GM21723 (cell line): Measurements from ENCODE around the gene MTRF1L.
A peak's percentile ranks its signal among the peaks of the same experiment; 100 is the strongest.
"Not testable (repeated sequence)": the region's sequence is repeated elsewhere in the genome, so short reads cannot be mapped to it uniquely, and the experiment has no call there.

Source experiments
- ATAC-seq: cut with Tn5 transposase; IDR thresholded peaks from one replicate; pipeline ENCODE4 v1.9.1; 2021; ENCODE audit warnings: mild to moderate bottlenecking, moderate library complexity; ENCODE audit not compliant: unreplicated experiment

The MTRF1L gene

DNA sequence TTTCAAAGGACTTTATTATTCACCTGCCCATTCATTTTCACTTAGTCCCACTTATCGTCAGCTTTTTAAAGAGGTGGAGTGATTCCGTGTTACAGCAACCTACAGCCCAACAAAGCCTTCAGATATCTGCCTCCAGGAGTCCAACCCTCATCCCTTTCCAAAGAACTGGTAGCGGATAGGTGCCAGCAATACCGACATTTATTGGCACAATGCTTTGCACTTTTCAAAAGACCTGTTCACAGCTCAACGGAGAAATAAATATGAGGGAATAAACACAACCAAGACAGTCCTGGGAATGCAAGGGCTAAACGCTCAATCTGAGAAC is 819 bp upstream of the MTRF1L start:
- peak; percentile 5 for ATAC-seq

DNA sequence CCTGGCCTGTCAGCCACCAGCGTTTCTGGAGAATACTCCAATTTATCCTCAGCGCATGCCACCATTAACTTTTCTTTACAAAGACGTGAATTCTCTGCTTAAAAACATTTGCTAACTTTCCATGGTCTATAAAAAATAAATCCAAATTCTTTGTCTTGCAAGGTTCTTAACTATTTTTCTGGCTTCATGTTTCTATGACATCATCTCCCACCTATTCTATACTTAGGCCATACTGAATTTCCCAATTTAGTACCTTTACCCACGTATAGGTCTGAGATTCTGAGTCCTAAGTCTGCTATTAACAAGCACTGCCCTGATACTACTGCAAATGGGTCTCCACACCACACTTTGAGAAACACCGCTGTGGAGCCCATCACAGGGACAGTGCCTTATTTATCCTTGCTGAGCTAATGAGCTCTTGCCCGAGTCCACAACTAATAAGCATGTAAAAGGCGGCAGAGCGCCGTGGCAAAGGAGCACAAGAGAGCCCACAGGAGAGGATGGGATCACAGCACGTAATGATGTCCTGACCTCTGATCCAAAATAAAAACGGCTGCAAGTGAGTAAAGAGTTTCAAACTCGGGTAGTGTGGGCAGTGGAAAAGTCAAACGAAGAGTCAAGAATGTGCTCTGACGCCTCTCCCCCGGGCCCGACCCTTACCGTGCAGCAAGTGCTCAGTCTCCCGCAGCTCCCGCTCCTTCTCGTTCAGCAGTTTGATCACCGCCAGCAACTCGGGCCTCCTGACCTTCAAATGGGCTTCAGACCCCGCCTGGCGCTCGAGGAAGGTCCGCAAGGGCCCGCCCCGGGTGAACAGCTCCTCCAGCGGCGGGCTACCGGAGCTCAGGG is 519 bp downstream of the MTRF1L start:
- ATAC-seq: peak; percentile 35

DNA sequence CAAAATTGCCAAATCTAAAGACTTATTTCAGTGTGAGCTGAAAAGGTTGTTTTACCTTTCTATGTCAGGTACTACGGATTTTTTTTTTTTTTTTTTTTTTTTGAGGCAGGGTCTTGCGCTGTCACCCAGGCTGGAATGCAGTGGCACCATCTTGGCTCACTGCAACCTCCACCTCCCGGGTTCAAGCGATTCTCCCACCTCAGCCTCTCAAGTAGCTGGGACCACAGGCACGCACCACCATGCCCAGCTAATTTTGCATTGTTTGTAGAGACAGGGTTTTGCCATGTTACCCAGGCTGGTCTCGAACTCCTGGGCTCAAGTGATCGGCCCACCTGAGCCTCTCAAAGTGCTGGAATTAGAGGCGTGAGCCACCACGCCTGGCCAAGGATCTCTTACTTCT is 1.7 kb downstream of the MTRF1L start:
- not testable (repeated sequence) for ATAC-seq

DNA sequence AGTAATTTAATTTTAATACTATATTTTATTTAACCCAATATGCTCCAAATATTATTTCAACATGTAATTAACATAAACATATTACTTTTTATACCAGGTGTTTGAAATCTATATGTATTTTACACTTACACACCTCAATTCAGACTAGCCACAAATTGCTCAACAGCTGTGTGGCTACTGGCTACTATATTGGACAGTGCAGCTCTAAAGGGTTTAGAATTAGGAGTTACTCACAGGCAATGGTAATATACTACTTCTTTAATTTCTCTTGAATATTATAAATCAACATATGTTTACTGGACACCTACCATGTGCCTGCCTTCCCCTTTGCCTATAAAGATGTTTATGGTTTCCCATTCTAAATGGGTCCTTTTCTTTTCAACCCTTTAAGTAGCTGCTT is 2.3 kb downstream of the MTRF1L start:
- no peak for ATAC-seq

DNA sequence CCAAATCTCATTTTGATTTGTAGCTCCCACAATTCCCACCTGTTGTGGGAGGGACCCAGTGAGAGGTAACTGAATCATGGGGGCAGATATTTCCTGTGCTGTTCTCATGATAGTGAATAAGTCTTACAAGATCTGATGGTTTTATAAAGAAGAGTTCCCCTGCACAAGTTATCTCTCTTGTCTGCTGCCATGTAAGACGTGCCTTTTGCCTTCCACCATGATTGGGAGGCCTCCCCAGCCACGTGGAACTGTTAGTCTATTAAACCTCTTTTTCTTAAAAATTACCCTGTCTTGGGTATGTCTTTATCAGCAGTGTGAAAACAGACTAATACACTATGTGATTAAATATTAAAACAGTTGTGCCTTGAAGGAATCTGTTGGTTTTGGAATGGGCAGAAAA is 3.0 kb downstream of the MTRF1L start:
- not testable (repeated sequence) for ATAC-seq

DNA sequence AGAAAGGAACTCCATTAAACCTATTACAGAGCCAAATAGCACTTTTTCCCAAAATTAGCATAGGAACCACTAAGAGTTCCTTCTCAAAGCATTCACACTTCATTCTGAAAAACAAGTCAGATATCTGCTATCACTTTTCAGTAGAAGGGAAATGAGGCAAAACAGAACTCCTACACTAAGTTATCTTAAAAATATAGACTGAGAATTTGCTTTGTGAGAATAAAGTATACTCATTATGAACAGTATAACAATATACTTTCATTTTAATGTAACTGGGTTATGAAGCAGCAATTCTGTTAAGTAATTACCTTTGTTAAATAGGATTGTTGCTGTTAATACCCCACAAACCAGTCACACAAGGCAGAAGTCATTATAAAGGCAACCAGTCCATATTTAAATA is 8.7 kb downstream of the MTRF1L start:
- ATAC-seq: no peak

DNA sequence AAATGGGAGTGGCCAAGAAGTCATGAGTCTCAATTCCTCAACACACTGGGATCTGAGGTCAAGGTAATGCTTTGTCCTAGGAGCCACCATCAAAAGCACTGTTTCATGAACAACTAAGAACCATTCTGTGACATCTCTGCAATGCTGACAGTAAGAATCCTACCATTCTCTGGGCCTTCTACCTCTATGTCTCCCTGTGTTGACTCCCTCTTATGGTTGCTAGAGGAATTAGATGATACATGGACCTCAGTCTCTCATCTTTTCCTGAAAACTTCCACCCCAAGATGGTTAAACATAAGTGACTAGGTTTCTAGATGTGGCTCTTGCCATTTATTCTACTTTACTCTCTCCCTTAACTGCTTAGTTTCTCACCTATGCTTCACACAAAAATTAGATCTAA is 9.1 kb downstream of the MTRF1L start:
- ATAC-seq: no peak

DNA sequence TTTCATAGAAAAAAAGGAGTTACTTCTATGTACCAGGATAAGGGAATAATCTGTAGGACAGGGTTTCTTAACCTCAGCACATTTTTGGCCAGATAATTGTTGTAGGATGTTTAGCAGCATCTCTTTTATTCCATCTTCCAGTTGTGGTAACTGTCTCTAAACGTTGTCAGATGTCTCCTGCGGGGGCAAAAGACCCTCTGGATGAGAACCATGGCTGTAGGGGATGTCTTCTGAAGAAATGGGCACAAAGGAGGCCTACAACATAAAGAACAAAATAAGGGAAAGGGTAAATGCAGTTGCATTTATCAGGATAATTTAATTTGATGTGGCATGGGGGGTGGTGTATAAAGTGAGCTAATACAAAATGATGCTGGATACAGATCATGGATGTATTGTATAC is 15.5 kb downstream of the MTRF1L start:
- ATAC-seq: no peak

DNA sequence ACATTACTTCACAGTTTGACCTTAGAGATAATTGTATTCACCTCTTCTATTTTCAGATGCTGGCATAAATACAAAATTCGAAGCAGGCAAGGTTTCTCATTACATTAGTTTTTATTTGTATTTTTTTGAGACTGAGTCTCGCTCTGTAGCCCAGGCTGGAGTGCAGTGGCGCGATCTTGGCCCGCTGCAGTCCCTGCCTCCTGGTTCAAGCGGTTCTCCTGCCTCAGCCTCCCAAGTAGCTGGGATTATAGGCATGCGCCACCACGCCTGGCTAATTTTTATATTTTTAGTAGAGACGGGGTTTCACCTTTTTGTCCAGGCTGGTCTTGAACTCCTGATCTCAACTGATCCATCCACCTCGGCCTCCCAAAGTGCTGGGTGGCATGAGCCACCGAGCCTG is 17.2 kb downstream of the MTRF1L start:
- not testable (repeated sequence) for ATAC-seq

DNA sequence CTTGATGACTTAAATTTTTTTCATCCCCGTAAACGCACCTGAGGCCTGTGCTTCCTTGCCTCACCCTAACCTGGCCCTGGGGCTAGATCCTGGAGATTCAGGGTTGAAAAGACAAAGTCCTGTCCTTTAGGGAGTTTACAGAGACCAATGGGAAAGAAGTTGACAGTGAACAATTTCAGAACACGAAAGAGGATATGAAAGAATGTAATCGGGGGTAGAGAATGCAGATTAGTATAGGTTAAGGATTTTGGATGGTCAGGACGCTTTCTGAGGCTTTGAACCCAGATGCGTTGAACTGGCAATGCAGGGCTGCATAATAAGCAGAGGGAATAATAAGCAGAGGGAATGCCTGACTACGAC is 18.0 kb downstream of the MTRF1L start:
- peak; percentile 36 for ATAC-seq

DNA sequence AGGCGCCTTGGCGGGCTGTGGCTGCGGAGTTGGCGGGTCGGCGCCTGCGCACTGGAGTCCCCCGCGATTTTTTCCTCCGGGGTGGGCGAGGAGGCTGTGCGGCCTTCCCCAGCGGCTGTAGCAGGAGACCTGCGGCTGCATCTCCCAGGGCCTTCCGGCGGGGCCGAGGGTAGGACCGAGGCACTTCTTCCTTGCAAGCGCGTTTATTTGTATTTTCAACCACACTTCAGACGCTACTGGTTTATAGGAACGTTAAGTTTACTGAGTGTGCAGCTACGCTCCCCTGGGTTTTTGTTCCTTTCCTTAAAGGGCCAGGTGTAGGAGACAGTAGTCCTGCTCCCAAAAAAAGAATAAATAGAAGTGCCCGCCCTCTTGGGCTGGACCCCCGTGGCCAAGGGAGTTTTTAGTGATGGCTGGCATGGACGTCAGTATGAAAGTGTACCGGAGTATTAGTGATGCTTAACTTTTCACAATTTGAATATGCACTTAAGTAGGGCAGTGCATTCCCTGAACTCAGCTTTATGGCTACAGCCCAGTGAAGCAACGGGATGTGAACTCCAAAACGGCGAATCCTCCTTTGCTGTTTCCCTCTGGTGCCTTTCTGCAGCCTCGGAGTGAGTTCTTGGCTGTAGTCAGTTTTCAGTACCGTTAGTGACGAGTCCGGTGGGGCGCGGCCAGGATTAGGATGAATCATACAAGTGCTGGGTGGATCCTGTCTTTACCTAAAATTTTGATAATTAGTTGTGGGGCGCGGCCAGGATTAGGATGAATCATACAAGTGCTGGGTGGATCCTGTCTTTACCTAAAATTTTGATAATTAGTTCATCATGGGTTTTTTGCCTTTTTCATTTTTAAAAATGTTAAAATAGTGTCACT is 18.6 kb downstream of the MTRF1L start:
- ATAC-seq: peak; percentile 32

DNA sequence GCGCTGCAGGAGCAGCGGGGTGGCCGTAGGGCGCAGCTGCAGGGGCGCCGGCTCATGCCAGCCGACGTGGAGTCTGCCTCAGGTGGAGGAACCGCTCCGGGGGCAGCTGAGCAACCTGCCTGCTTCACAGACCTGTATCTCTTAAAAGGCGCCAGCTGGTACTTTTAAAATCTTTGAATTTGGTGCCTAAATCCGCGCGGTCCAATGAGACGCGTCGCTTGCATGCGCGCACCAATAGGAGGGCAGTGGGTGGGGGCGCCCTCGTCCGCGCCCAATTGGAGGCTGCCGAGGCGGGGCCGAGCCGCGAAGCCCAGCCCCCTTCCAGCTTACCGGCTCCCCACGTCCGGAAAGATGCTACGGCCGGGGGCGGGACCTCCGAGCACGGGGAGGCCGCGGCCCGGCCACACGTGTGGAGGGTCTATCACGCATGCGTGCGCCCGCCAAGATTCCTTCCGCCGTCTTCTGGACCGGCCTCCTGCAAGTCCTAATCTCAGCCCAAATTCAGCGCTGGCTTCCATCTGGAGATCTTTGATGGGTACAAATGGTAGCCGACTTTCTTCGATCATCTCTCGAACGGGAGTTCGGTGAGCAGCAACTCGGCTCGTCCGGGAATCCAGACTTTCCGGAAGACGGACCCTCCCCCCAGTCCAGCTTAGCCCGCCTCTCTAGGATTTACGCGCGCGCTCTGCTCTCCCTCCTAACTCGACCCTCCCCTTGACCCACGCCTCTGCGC is 19.4 kb downstream of the MTRF1L start, which contains the start of gene FBXO5:
FBXO5 (minus strand) TSS at position 138 of the 733 bp plus-strand sequence; CDS start at position 56, 82 bp downstream.
- ATAC-seq: peak; percentile 79

DNA sequence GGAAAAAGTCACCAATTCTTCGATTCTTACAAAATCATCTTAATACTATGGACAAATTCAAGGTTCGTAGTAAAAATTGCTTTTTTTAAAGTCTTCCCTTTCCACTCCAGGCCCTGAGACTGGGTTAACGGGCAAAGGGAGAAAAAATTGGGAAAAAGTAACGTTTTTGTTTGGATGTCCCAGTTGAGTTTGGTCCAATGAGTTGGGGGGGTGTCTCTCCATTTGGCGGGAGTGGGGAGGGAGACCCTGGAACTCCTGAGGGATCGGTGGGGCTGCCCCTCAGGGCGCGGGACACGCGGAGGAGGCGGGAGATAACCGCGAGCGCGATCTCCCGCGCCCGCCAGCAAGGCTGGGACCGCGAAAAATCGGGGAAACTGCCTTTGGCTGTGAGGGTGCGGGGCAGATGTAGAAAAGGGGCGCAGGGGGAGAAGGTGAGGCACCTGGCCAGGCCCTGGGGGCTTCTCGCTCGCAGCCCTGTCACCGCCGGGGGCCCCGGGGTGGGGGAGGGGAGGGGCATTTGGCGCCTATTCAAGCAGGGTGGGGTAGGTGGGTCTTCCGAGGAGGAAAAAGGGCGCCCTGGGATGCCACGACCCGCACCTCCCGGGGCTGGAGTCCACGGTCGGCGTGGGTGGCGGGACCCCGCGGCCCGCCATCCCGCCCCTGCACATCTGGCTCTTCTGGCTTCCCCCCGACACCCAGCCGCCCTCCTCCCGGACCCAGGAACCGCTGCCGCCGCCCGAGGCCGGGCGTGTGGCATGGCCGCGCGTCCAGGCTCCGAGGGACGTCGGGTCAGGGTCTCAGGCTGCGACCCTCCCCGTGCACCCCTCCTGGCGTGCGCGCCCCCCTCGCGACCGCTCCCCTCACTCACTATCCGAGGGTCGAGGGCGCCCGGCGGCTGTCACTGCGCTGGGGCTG is 20.3 kb downstream of the MTRF1L start:
- ATAC-seq: peak; percentile 2

DNA sequence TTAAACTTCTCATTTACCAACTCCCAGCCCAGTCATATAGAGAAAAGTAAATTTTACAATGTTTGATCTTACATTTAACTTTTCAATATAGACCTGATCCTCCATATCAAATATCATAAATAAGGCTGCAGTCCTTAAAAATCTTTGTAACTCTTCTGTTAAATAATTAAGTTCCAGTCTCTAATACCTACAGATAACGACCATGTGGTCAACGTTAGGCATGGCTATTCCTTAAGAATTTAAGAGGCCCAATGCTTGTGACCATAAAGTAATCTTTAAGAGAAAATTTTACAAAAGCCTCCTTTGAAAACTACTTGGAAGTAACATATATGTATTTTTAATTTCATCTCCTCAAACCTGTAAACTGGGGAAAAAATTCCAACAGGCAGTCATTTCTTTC is 21.3 kb downstream of the MTRF1L start:
- no peak for ATAC-seq

DNA sequence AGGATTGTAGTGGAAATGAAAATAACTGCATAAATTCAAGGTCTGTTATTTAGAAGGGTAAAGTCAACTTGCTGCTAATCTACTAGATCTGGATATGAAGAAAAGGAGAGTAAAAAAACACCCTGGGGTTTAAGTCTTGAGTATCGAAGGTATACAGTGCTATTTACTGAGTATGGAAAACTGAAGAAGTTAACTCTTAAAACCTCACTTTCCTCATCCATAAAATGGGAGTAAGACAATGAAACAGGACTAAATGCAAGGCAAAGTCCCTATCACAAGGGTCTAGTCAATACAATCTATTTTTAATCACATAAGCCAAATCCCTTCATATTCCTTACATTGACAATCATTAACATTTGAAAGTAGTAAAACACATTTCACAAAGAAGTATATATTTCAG is 21.9 kb downstream of the MTRF1L start:
- no peak for ATAC-seq

DNA sequence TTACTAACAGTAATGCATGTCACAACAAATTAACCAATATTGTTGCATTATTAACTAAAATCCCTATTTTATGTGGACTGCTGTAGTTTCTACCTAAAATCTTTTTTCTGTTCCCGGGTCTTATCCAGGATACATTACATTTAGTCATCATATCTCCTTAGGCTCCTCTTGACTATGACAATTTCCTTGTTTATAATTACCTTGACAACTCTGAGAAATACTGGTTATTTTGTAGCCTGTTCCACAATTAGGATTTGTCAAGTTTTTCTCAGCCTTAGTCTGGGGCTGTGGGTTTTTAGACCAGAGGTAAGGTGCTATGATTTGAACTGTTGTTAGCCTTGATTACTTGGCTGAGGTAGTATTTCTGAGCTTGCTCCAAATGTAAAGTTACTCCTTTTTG is 23.4 kb downstream of the MTRF1L start:
- ATAC-seq: no peak

DNA sequence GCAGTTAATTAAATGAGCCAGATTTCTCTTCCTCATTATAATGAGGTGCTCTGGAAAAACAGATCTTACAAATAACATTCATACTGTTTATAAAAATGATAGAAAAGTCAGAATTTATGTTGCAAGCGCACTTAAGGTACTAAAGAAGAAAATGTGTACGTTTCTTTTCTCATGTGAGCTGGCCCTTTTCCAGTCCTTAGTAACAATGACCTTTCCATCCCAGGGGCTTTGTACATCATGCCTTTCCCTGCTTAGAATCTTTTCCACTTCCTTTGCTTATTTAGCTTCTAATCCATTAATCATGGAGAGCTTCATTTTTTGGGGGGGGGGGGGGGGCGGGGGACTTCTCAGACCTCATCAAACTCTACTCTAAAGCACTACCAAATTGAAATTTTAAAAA is 24.5 kb downstream of the MTRF1L start:
- ATAC-seq: no peak

DNA sequence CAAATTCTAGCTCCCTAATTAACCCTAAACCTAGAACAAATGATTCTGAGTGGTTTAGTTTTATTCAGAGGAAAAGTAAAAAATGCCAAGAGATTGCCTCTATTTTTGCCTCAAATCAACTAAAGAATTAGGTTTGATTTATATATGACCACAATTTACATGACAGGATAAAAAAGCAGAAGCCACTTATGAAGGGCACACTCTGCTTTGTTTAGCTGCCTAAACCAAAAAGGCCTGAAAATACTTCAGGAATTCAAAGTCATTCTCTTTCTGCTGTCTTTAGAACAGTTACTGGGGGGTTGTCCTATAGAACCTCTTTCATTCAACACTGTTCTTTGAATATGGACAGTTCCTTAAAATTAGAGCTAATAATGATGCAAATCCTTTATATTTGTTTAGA is 25.0 kb downstream of the MTRF1L start:
- ATAC-seq: no peak

DNA sequence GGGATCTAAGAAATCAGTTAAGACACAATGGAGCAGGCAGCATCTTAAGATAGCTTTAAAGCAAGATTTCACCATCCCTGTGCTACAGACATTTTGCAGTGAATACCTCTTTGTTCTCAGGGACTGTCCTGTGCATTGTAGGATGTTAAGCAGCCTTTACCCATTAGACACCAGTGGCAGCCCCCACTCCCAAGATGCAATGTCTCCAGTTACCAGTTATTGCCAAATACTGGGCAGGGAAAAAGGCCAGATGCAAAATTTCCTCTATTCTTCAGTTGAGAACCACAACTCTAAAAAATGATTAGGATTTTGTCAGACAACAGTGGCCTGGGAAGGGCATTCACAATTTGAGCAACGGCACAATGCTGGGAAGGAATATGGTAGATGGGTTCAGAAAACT is 25.8 kb downstream of the MTRF1L start:
- ATAC-seq: no peak

DNA sequence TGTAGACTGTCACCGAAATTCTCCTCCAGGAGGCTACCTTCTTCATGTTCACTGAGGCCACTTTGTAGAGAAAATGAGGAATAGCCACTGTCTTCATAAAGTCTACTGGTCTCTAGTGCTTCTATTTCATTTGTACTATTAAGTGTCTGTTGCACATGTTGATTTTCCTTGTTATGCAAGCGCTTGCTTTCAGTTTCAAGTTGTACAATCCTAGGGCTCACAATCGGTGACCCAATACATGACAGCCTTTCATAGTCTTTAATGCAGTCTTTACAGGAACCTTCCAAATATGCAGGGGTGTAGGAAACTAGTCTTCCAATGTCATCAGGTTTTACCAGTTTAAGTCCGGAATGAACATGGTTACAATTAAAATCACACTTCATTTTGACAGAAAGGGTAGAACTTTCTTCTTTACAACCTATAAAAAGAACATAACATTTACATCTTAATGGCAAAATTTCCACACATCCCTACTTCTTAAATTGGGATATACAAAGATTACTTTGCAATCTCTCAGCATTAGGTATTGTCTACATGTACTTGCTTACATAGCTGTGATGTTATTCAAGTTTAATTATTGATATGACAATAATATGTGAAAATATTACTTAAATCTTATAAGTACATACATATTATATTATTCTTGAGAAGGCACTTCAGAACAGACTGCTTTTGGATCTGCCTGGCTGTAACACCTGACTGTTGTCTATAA is 27.1 kb downstream of the MTRF1L start:
- ATAC-seq: peak; percentile 39
